Fibroblast of pulmonary artery (primary cell): ENCODE measurements around the gene COX10.

Experiments
- DNase-seq: peaks from one replicate; pipeline ENCODE4 v3.0.0-alpha.2; 2010; ENCODE audit warnings: low read depth
- H3K4me3 ChIP-seq: replicated peaks from 2 replicates; pipeline ENCODE4 v1.5.1; 2011; ENCODE audit warnings: low read depth, mild to moderate bottlenecking, control low read depth, low read length, moderate library complexity
- TF ChIP-seq, protein P1 (sequence below): IDR thresholded peaks from 2 replicates; pipeline ENCODE4 v1.5.1; 2011; ENCODE audit warnings: mild to moderate bottlenecking, control low read depth, low read length, inconsistent platforms; ENCODE audit errors: missing control alignments

The COX10 gene

DNA sequence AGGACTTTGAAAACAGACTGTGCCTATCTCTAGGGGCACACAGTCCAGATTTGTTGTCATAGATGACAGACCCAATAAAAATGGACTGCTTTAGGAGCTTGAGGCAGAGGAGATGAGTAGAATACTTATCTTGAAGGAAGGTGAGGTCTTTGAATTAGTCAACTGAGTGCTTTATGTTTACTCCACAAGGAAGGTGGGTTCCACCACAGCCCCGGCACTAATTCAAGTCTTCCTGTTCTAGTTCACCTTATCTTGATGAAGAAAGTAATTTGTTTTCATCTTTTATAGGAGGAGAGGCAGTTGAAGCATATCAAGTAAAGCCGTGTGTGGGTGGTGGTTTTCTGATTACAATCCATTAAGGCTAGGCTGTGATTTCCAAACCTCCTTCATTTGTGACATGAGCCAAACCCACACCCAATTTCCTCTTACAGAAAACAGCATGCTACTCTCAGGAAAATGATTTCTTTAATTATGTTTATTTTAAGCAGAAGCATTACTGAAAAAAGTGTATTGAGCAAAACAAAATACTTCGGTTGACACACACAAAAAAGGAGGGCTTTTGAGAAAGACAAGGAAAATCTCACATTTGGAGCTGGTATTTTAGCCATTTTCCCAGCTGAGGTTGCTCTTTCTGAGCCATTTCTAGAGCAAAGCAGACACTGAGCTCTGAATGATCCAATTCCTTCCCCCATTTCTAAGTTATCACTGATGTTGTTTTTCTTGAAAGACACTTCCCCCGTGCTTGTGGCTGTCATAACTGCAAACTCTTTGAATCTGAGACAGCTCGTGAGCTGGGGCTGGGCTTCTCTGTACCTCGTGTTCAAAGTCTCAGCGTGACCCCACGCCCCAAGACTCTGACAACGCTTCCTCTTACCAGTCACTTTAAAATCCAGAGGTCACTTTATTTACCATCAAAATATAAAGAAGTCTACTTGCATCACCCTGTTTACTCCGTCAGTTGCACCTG is 132.0 kb downstream of the COX10 start:
- DNase-seq: peak; percentile 11
- TF ChIP-seq, protein P1, sequence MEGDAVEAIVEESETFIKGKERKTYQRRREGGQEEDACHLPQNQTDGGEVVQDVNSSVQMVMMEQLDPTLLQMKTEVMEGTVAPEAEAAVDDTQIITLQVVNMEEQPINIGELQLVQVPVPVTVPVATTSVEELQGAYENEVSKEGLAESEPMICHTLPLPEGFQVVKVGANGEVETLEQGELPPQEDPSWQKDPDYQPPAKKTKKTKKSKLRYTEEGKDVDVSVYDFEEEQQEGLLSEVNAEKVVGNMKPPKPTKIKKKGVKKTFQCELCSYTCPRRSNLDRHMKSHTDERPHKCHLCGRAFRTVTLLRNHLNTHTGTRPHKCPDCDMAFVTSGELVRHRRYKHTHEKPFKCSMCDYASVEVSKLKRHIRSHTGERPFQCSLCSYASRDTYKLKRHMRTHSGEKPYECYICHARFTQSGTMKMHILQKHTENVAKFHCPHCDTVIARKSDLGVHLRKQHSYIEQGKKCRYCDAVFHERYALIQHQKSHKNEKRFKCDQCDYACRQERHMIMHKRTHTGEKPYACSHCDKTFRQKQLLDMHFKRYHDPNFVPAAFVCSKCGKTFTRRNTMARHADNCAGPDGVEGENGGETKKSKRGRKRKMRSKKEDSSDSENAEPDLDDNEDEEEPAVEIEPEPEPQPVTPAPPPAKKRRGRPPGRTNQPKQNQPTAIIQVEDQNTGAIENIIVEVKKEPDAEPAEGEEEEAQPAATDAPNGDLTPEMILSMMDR: no peak
- H3K4me3 ChIP-seq: no peak overlapping the region

DNA sequence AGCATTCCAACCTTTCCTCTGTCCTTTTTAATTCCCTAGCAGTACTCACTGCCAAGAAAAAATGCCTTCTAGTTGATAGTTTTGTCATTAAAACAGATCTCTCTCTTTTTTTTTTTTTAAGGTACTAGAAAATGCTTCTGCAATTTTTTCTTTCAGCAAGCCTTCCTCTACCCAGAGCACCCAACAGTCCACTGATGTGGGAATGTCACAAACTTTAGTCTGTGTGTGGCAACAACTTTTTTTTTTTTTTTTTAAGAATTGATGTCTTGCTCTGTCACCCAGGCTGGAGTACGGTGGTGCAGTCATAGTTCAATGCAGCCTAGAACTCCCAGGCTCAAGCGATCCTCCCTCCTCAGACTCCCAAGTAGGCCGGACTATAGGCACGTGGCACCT is 132.7 kb downstream of the COX10 start:
- H3K4me3 ChIP-seq: no peak overlapping the region
- no peak for DNase-seq
- TF ChIP-seq, protein P1: no peak

DNA sequence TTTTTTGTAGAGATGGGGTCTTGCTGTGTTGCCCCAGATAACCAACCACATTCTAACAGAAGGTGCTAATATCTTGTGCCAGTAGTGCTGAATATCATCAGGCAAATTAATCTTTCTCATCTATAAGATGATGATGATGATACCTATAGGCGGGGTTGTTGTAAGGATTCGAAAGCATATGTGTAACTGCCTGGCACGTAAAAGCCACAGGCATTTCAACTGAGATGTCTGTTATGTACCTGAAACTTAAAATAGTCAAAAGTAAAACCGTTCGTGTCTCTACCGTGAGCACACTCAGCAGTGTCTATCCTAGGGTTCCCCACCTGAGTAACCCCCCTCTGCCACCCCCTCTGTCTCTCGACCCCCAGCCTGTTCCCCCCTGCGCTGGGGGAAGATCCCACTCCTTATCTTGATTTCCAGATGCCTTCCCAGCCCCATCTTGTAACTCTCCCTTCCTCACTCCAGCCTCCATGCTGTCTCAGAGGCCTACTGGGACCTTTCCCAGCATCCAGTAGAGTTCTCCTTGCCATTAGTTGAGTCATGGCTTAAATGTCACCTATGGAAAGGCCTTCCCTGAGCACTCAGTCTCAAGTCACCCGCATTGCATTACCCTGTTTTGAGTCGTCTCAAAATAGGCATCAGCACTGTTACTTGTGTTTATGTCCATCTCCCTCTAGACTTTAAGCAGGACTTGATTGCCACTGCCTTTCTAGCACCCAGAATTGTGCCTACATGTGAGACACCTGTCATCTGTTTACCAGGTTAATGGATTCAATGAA is 133.3 kb downstream of the COX10 start:
- no peak overlapping the region for H3K4me3 ChIP-seq
- TF ChIP-seq, protein P1: no peak
- DNase-seq: no peak

DNA sequence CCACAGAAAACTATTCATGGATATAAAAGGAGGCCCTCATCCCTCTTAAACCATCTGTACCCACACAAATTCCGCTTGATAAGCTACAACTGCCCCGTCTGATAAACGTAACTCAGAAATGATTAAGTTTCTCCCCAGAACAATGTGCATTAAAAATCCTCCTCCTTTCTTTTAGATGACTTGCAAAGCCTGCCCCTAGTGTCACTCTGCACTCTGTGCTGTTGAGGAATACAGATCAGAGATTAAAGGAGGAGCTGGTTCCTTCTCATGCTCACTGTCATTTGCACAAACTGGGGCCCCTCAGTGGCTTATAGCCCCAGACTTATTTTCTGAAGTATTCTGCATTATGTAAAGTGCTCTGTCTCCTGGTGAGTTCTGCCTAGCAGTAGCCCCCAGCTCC is 134.1 kb downstream of the COX10 start:
- DNase-seq: peak; percentile 14
- TF ChIP-seq, protein P1: peak; percentile 35
- H3K4me3 ChIP-seq: no peak overlapping the region

DNA sequence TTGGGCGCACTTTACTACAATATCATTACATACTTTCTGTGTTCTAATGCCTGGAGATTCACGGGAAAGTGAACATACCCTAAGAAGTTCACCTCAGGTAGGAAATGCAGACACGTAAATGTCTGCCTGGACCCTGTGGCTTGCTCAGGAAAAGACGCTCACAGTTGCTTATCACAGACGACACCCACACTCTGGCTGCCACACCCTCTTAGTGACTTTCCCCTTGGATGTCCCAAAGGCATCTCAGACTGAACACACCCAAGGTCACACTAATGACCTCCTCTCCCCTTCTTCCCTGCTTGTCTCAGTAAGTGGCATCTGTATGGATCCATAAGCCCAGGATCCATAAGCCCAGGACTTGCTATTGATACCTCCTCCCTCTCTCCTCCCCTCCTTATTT is 134.8 kb downstream of the COX10 start:
- TF ChIP-seq, protein P1: no peak
- no peak overlapping the region for H3K4me3 ChIP-seq
- DNase-seq: no peak

DNA sequence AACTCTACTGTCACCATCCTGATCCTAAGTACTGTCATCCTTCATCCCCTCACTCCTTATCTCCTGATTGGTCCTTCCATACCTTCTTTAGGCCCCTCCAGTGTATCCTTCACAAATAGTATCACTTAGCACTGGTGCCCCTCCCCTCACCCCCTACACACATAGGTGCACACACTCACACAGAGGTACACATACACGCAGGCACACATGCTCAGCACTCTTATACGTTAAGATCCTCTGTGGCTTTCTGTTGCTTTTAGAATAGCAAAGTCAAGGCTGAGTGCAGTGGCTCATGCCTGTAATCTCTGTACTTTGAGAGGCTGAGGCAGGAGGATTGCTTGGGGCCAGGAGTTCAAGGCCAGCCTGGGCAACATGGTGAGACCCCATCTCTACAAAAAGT is 135.2 kb downstream of the COX10 start:
- no peak for DNase-seq
- H3K4me3 ChIP-seq: no peak overlapping the region
- TF ChIP-seq, protein P1: no peak
